Neuron (in vitro differentiated cells): ENCODE measurements around the gene SERPINA9.

Experiments
- H2AFZ ChIP-seq: one replicate; pipeline ENCODE4 v1.6.1; 2013; ENCODE audit warnings: low read depth, mild to moderate bottlenecking, inconsistent platforms, low read length, moderate library complexity
- H3K27me3 ChIP-seq: one replicate; pipeline ENCODE4 v1.6.1; 2013; ENCODE audit warnings: low read length; ENCODE audit not compliant: insufficient read depth
- H3K36me3 ChIP-seq: one replicate; pipeline ENCODE4 v1.6.1; 2013; ENCODE audit warnings: low read length; ENCODE audit not compliant: insufficient read depth
- H3K4me1 ChIP-seq: one replicate; pipeline ENCODE4 v1.6.1; 2013; ENCODE audit warnings: low read length; ENCODE audit not compliant: insufficient read depth
- H3K4me3 ChIP-seq: 2 replicates; pipeline ENCODE4 v1.5.1; 2013; ENCODE audit warnings: mild to moderate bottlenecking, low read length, moderate library complexity
- H3K9me3 ChIP-seq: one replicate; pipeline ENCODE4 v1.6.1; 2013; ENCODE audit warnings: low read length

Gene SERPINA9

GRCh38 chr14:94505206-94505605 is 29.2 kb upstream of the SERPINA9 start:
- H3K4me3 ChIP-seq: no peak overlapping the region
- H3K4me1 ChIP-seq: no peaks in the 10 kb centered on the region
- H2AFZ ChIP-seq: no peak overlapping the region
- no peaks in the 10 kb centered on the region for H3K36me3 ChIP-seq
- no peaks in the 10 kb centered on the region for H3K9me3 ChIP-seq
- H3K27me3 ChIP-seq: no peaks in the 10 kb centered on the region

DNA sequence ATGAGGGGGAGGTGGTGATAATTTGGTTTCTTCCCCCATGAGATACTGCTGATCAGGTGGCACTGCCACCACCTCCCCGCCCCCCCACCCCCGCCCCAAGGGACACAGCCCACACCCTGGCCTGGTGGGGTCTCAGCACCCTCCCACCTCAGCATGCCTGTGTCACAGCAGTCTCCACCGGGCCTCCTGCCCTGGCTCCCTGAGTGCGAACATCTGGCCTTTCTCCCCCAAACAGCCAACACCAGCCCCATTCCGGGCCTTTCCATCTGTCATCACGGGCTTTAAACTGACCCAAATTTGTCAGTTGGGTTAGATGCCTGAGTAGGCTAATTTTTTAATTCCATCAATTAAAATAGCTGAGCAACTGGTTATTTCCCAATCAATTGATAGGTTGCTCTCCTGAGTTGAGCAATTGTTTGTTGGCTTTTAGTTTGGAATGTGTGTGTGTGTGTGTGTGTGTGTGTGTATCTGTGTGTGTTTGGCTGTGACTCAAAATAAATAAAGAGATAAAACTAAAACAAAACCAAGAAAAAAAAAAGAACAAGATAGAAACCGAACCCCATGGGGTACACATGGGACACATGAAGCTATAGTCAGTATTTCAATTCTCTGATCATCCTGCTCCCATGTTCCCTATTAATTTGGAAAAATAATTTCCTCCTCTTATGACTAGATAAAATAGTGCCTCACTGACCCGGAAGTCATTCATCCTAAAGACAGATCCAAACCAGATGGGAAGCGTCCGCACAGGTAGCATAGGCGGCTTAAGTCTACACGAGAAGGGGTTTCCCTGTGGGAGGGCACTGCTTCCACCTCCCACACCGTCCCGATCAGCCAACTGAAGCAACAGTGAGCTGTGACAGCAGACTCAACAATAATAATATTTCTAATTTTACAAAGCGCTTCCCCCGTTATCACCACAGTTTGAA is 25.9 kb upstream of the SERPINA9 start:
- no peaks in the 10 kb centered on the region for H3K4me1 ChIP-seq
- H2AFZ ChIP-seq: no peak overlapping the region
- no peak overlapping the region for H3K4me3 ChIP-seq
- H3K9me3 ChIP-seq: no peaks in the 10 kb centered on the region
- H3K27me3 ChIP-seq: no peaks in the 10 kb centered on the region
- H3K36me3 ChIP-seq: no peaks in the 10 kb centered on the region

GRCh38 chr14:94500264-94500663 is 24.3 kb upstream of the SERPINA9 start:
- Histone ChIP-seq H3K9me3 (no peaks in the 10 kb centered on the region), H3K4me1 (no peaks in the 10 kb centered on the region), H2AFZ (no peak overlapping the region), H3K27me3 (no peaks in the 10 kb centered on the region), H3K4me3 (no peak overlapping the region), H3K36me3 (no peaks in the 10 kb centered on the region)

DNA sequence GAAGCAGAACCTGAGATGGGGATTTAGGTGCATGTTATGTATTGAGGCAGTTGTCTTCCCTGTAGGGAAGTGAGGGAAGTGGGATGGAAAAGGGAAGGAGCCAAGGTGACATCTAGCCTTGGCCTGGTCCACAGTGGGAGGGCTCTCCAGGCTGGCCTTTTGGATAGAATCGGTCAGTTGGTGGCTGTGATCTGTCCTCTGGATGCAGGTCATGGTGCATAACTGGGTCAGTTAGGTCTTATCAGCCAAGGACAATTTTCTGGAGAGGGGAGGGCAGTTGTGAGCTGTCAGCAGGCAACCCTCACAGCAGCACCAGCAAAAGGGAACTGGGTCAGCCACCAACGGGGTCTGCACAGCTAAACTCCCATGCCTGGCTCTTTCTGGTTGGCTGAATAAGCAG is 23.7 kb upstream of the SERPINA9 start:
- Histone ChIP-seq H3K9me3 (no peaks in the 10 kb centered on the region), H3K4me3 (no peak overlapping the region), H3K27me3 (no peaks in the 10 kb centered on the region), H2AFZ (no peak overlapping the region), H3K36me3 (no peaks in the 10 kb centered on the region), H3K4me1 (no peaks in the 10 kb centered on the region)

GRCh38 chr14:94498215-94498614 is 22.2 kb upstream of the SERPINA9 start:
- H3K9me3 ChIP-seq: no peaks in the 10 kb centered on the region
- no peak overlapping the region for H3K4me3 ChIP-seq
- no peak overlapping the region for H2AFZ ChIP-seq
- no peaks in the 10 kb centered on the region for H3K27me3 ChIP-seq
- H3K36me3 ChIP-seq: no peaks in the 10 kb centered on the region
- no peaks in the 10 kb centered on the region for H3K4me1 ChIP-seq

DNA sequence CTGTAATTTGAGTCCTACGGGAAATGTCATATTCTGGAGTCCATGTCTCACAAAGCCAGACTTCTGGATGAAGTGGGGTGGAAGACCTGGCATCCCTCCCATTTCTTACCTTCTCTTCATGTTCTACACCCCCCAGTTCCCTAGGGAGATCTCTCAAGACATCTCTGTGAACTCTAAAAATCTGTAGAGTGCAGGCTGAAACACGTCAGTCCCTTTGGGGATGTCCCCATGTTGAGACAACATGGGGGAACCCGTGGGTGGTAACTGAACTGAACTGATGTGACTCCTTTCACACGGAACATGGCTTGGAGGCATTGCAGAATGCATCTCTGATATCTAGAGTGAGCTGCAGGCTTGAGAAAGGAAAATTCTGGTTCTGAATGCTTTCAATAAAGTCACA is 18.1 kb upstream of the SERPINA9 start:
- Histone ChIP-seq H2AFZ (no peak overlapping the region), H3K36me3 (no peaks in the 10 kb centered on the region), H3K4me1 (no peaks in the 10 kb centered on the region), H3K9me3 (no peaks in the 10 kb centered on the region), H3K4me3 (no peak overlapping the region), H3K27me3 (no peaks in the 10 kb centered on the region)

GRCh38 chr14:94491511-94491910 is 15.5 kb upstream of the SERPINA9 start:
- H2AFZ ChIP-seq: no peak overlapping the region
- H3K27me3 ChIP-seq: no peaks in the 10 kb centered on the region

DNA sequence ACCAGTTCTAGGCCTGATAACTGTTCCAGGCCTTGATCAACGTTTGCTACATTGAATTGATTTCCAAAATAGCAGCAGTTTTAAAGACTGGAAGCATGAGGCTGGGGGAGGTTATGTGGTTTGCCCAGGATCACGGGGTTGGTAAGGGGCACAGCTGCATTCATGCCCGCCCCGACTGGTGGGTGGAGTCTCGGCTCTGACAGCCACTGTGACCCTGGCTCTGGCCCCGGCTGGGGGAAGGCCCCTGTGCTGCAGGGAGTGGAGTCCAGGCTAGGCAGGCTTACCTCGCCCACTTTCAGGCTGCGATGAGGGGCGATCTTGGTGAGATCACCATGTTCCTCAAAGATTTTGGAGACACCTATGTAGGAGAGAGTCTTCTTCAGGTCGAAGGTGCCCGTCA is 13.3 kb upstream of the SERPINA9 start:
- no peaks in the 10 kb centered on the region for H3K9me3 ChIP-seq
- H3K27me3 ChIP-seq: no peaks in the 10 kb centered on the region
- H3K36me3 ChIP-seq: no peaks in the 10 kb centered on the region
- no peaks in the 10 kb centered on the region for H3K4me1 ChIP-seq
- no peak overlapping the region for H2AFZ ChIP-seq
- H3K4me3 ChIP-seq: no peak overlapping the region

More at GRCh38 chr14:94491511-94491910, 15.5 kb upstream of the SERPINA9 start:
- H3K4me1 ChIP-seq: no peaks in the 10 kb centered on the region
- no peaks in the 10 kb centered on the region for H3K9me3 ChIP-seq
- H3K36me3 ChIP-seq: no peaks in the 10 kb centered on the region
- no peak overlapping the region for H3K4me3 ChIP-seq

- no peaks in the 10 kb centered on the region for H3K36me3 ChIP-seq
- no peaks in the 10 kb centered on the region for H3K4me1 ChIP-seq
- H2AFZ ChIP-seq: no peak overlapping the region
- no peaks in the 10 kb centered on the region for H3K27me3 ChIP-seq
- no peak overlapping the region for H3K4me3 ChIP-seq
- H3K9me3 ChIP-seq: no peaks in the 10 kb centered on the region
These were observed 10.9 kb upstream of the SERPINA9 start for GRCh38 chr14:94486883-94487282.

DNA sequence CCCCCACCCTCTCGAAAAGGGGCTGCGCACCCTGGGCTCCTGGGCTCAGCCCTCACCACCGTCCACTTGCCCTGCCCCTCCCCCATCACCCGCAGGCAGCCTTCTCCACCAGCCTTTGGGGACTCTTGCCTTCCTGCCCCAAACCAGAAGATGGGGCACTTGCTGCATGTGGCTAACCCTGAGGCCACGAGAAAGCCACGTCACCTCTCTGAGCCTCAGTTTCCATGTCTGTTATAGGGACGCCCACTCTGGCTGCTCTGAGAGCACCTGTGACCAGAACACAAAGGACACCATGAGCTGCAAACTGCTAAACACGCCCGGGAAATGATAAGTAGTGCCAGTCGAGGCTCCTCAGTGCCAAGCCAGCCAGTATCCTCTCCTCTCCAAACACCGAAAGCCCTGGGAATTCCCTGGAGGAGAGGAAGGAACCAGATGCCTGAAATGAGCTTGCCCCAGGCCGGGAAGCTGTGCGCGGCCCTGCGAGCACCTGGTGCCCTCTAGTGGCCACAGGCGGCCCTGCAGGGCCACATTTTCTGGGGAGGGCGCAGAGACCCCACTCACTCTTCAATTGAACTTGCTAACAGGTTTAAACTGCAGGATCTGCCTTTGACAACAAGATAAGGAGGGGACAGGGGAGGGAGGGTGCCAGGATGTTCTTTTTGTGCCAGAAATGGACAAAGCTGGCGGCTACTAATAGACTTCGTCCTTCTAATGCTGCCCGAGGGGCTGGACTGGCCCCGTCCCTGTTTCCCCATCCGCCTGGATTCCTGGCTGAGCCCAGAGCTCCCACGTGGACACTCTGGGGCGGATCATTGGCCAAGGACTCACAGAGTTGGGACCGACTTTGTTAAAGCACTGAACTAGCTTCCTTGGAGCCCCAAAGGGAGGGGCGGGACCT is 10.2 kb upstream of the SERPINA9 start:
- no peaks in the 10 kb centered on the region for H3K9me3 ChIP-seq
- H3K4me3 ChIP-seq: no peak overlapping the region

DNA sequence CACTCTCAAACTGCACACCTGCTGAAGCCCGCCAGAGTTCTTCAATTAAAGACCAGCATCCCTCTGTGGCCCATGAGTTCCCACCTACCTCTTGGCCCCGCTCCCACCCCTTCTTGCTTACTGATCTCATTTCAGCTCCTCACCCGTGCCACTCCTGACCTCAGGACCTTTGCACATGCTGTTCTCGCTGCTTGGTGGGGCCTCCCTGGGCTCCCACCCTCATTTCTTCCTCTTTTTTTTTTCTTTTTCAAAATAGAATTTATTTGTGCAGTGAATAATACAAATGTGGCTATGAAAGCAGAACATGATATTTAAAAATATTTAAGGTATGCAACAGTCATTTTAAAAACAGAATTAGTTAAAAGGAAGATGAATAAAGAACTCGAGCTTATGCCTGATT is 8.5 kb upstream of the SERPINA9 start:
- H2AFZ ChIP-seq: no peak overlapping the region
- H3K36me3 ChIP-seq: no peaks in the 10 kb centered on the region
- H3K9me3 ChIP-seq: no peaks in the 10 kb centered on the region
- H3K4me3 ChIP-seq: no peak overlapping the region
- no peaks in the 10 kb centered on the region for H3K4me1 ChIP-seq
- no peaks in the 10 kb centered on the region for H3K27me3 ChIP-seq

More for the DNA sequence above, 10.2 kb upstream of the SERPINA9 start:
- Histone ChIP-seq H3K4me1 (no peaks in the 10 kb centered on the region), H3K27me3 (no peaks in the 10 kb centered on the region), H2AFZ (no peak overlapping the region), H3K36me3 (no peaks in the 10 kb centered on the region)

GRCh38 chr14:94483729-94484275 is 7.8 kb upstream of the SERPINA9 start:
- no peaks in the 10 kb centered on the region for H3K4me1 ChIP-seq
- H2AFZ ChIP-seq: no peak overlapping the region

DNA sequence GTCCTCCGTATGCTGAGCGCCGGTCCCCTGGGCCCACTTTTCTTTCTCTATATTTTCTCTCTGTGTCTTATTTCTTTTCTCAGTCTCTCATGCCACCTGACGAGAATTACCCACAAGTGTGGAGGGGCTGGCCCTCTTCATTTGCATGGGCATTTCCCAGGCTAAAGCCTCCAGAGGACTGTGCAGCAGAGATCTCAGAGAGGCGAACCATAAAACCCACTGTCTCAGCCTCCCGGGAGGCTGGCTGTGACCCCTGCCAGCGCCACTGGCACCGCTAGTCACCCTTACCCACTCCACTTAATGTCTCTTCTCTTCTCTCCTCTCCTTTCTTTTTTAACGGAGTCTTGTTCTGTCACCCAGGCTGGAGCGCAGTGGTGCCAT is 7.1 kb upstream of the SERPINA9 start:
- Histone ChIP-seq H3K27me3 (no peaks in the 10 kb centered on the region), H3K4me3 (no peak overlapping the region), H3K36me3 (no peaks in the 10 kb centered on the region), H2AFZ (no peak overlapping the region), H3K4me1 (no peaks in the 10 kb centered on the region), H3K9me3 (no peaks in the 10 kb centered on the region)

More at GRCh38 chr14:94483729-94484275, 7.8 kb upstream of the SERPINA9 start:
- no peak overlapping the region for H3K4me3 ChIP-seq
- H3K36me3 ChIP-seq: no peaks in the 10 kb centered on the region
- no peaks in the 10 kb centered on the region for H3K9me3 ChIP-seq
- no peaks in the 10 kb centered on the region for H3K27me3 ChIP-seq
